Inferior parietal cortex (tissue), 1 donor: ENCODE results near the gene CKMT2.
"Not testable (repeated sequence)": the region's sequence is repeated elsewhere in the genome, so short reads cannot be mapped to it uniquely, and the experiment has no call there.

Experiments used
- DNase-seq: peaks from one replicate; pipeline ENCODE4 v3.0.0-alpha.2; 2016; ENCODE audit errors: extremely low spot score

The CKMT2 gene

GRCh38 chr5:81251922-81252321 is 18.8 kb downstream of the CKMT2 start:
- no peak for DNase-seq

- DNase-seq = no peak
Measured at GRCh38 chr5:81252904-81253303, 19.8 kb downstream of the CKMT2 start.

GRCh38 chr5:81253875-81254274 is 20.8 kb downstream of the CKMT2 start:
- no peak for DNase-seq

- DNase-seq = no peak
Measured at GRCh38 chr5:81254886-81255559, 21.9 kb downstream of the CKMT2 start.

- DNase-seq = no peak
Measured at GRCh38 chr5:81256766-81257165, 23.6 kb downstream of the CKMT2 start.

GRCh38 chr5:81262796-81263195 is 29.7 kb downstream of the CKMT2 start:
- not testable (repeated sequence) for DNase-seq

- no peak for DNase-seq
Measured at GRCh38 chr5:81265101-81265500, 32.0 kb downstream of the CKMT2 start.

- DNase-seq = peak; percentile 34
Measured at GRCh38 chr5:81268521-81269196, 35.5 kb downstream of the CKMT2 start.

- no peak for DNase-seq
Measured at GRCh38 chr5:81269751-81270393, 36.8 kb downstream of the CKMT2 start.

- DNase-seq = not testable (repeated sequence)
Measured at GRCh38 chr5:81270394-81271027, 37.4 kb downstream of the CKMT2 start.

- DNase-seq = no peak
Measured at GRCh38 chr5:81283976-81284375, 50.9 kb downstream of the CKMT2 start.

- no peak for DNase-seq
Measured at GRCh38 chr5:81286059-81286617, 53.0 kb downstream of the CKMT2 start.

- DNase-seq = no peak
Measured at GRCh38 chr5:81288021-81288433, 54.9 kb downstream of the CKMT2 start.

- DNase-seq = no peak
Measured at GRCh38 chr5:81290146-81290545, 57.0 kb downstream of the CKMT2 start.

- DNase-seq = no peak
Measured at GRCh38 chr5:81292130-81292529, 59.0 kb downstream of the CKMT2 start.

- not testable (repeated sequence) for DNase-seq
Measured at GRCh38 chr5:81294021-81294420, 60.9 kb downstream of the CKMT2 start.

- DNase-seq = no peak
Measured at GRCh38 chr5:81297531-81297930, 64.4 kb downstream of the CKMT2 start.

GRCh38 chr5:81300921-81301270 is 67.8 kb downstream of the CKMT2 start:
- DNase-seq = no peak

- DNase-seq = peak; percentile 97
Measured at GRCh38 chr5:81301271-81302015, 68.3 kb downstream of the CKMT2 start, which contains the start of gene ZCCHC9. Gene ZCCHC9, plus strand, starts transcription at chr5:81301587. Its CDS starts 3,171 bp downstream, at chr5:81304758.

- DNase-seq = no peak
Measured at GRCh38 chr5:81302596-81302995, 69.5 kb downstream of the CKMT2 start.

GRCh38 chr5:81303563-81303962 is 70.4 kb downstream of the CKMT2 start:
- no peak for DNase-seq
